Dermis blood vessel endothelial cell (primary cell): Measurements from ENCODE around the gene PIK3C3. TPM values are rescaled to one million over a fixed set of nuclear protein-coding genes. Genes with fewer than 3 reads are reported as not detected.
"Not testable (repeated sequence)": the region's sequence is repeated elsewhere in the genome, so short reads cannot be mapped to it uniquely, and the experiment has no call there.

Experiments
- DNase-seq: peaks from one replicate; pipeline ENCODE4 v3.0.0; 2010
- total RNA-seq: library from RNA; depleted of rRNA; stranded (reverse); fragments of >200 nt; gene quantifications from 2 replicates; pipeline ENCODE4 v1.2.3, GENCODE V29; 2014

The PIK3C3 gene
- total RNA-seq, 1 donor from 2014 or later, result 63.1 TPM

GRCh38 chr18:42080340-42080739, 125.3 kb downstream of the PIK3C3 start:
- DNase-seq, result no peak

- DNase-seq, result no peak
Observed at GRCh38 chr18:42082415-42083234, 127.6 kb downstream of the PIK3C3 start.

GRCh38 chr18:42086288-42086687, 131.3 kb downstream of the PIK3C3 start:
- peak; percentile 36 for DNase-seq

- DNase-seq, result no peak
Observed at GRCh38 chr18:42087235-42087634, 132.2 kb downstream of the PIK3C3 start.

- no peak for DNase-seq
Observed at GRCh38 chr18:42087876-42088275, 132.8 kb downstream of the PIK3C3 start.

GRCh38 chr18:42092848-42093247, 137.8 kb downstream of the PIK3C3 start:
- no peak for DNase-seq

GRCh38 chr18:42094875-42095274, 139.8 kb downstream of the PIK3C3 start:
- no peak for DNase-seq

GRCh38 chr18:42095732-42096377, 140.8 kb downstream of the PIK3C3 start:
- DNase-seq, result no peak

- DNase-seq, result no peak
Observed at GRCh38 chr18:42100248-42100647, 145.2 kb downstream of the PIK3C3 start.

- no peak for DNase-seq
Observed at GRCh38 chr18:42100911-42101310, 145.9 kb downstream of the PIK3C3 start.

- no peak for DNase-seq
Observed at GRCh38 chr18:42105394-42105793, 150.4 kb downstream of the PIK3C3 start.

GRCh38 chr18:42106784-42107183, 151.8 kb downstream of the PIK3C3 start:
- DNase-seq, result no peak

GRCh38 chr18:42107287-42107686, 152.3 kb downstream of the PIK3C3 start:
- no peak for DNase-seq

- DNase-seq, result no peak
Observed at GRCh38 chr18:42107691-42108450, 152.8 kb downstream of the PIK3C3 start.

- not testable (repeated sequence) for DNase-seq
Observed at GRCh38 chr18:42112147-42112546, 157.1 kb downstream of the PIK3C3 start.

GRCh38 chr18:42112657-42113420, 157.8 kb downstream of the PIK3C3 start:
- no peak for DNase-seq

GRCh38 chr18:42113529-42114191, 158.6 kb downstream of the PIK3C3 start:
- no peak for DNase-seq

- peak; percentile 80 for DNase-seq
Observed at GRCh38 chr18:42114310-42114943, 159.4 kb downstream of the PIK3C3 start.

- no peak for DNase-seq
Observed at GRCh38 chr18:42126586-42126985, 171.6 kb downstream of the PIK3C3 start.

GRCh38 chr18:42131066-42131929, 176.3 kb downstream of the PIK3C3 start:
- no peak for DNase-seq

- DNase-seq, result no peak
Observed at GRCh38 chr18:42131930-42132244, 176.9 kb downstream of the PIK3C3 start.
